Common myeloid progenitor, CD34-positive (primary cell): ENCODE measurements around the gene PTPRN2.

Experiments used
- CTCF ChIA-PET: fragments of 350-600 bp; sonication (Branson Sonifier 250); formaldehyde crosslinking; loops from one replicate; lab custom pipeline; 2021; ENCODE audit warnings: antibody characterized with exemption; lab: Charles Lee
- POLR2A ChIA-PET: fragments of 350-600 bp; sonication (Branson Sonifier 250); formaldehyde crosslinking; loops from one replicate; lab custom pipeline; 2021; ENCODE audit warnings: antibody characterized with exemption; lab: Charles Lee
- DNase-seq, 3 donors: peaks; one replicate each; pipeline versions ENCODE4 v3.0.0 to v3.0.0-alpha.2; 2013
- H3K27ac ChIP-seq, 2 experiments: 1 replicate in 1 of 2; 2 replicates in 1 of 2; pipeline ENCODE4 v1.7.0; 2013; ENCODE audit warnings: inconsistent platforms in 2 of 2, low read length in 2 of 2, mild to moderate bottlenecking in 2 of 2, low read depth in 1 of 2, moderate library complexity in 1 of 2; ENCODE audit not compliant: severe bottlenecking in 2 of 2, insufficient read depth in 1 of 2, poor library complexity in 1 of 2
- H3K27me3 ChIP-seq, 5 experiments: replicated peaks in 2 of 5; 1 replicate in 3 of 5; 2 replicates in 2 of 5; pipeline versions ENCODE4 v1.6.1 to v1.7.0; 2013; ENCODE audit warnings: low read length in 4 of 5, mild to moderate bottlenecking in 2 of 5, moderate library complexity in 2 of 5, inconsistent platforms in 1 of 5; ENCODE audit not compliant: insufficient read depth in 5 of 5, control insufficient read depth in 4 of 5
- H3K36me3 ChIP-seq, 4 experiments: 1 replicate in 2 of 4; 2 replicates in 2 of 4; pipeline versions ENCODE4 v1.6.1 to v1.7.0; 2013; ENCODE audit warnings: low read length in 3 of 4, control low read depth in 1 of 4, mild to moderate bottlenecking in 1 of 4; ENCODE audit not compliant: control insufficient read depth in 4 of 4, insufficient read depth in 4 of 4
- H3K4me1 ChIP-seq, 4 experiments: 1 replicate in 3 of 4; 2 replicates in 1 of 4; pipeline versions ENCODE4 v1.6.1 to v1.7.1; 2013; ENCODE audit warnings: low read length in 3 of 4, mild to moderate bottlenecking in 3 of 4, control low read depth in 1 of 4, inconsistent platforms in 1 of 4, moderate library complexity in 1 of 4; ENCODE audit not compliant: control insufficient read depth in 4 of 4, insufficient read depth in 4 of 4; ENCODE audit errors: control extremely low read depth in 1 of 4
- H3K4me3 ChIP-seq, 7 experiments: 1 replicate in 4 of 7; 2 replicates in 3 of 7; pipeline versions ENCODE4 v1.5.1 to v1.7.0; 2013; ENCODE audit warnings: mild to moderate bottlenecking in 7 of 7, low read length in 6 of 7, moderate library complexity in 6 of 7, inconsistent platforms in 2 of 7, low read depth in 2 of 7, control low read depth in 1 of 7; ENCODE audit not compliant: insufficient read depth in 4 of 7, control insufficient read depth in 1 of 7; ENCODE audit errors: extremely low read depth in 1 of 7
- H3K9me3 ChIP-seq, 5 experiments: 1 replicate in 4 of 5; 2 replicates in 1 of 5; pipeline versions ENCODE4 v1.6.1 to v1.7.1; 2013; ENCODE audit warnings: low read length in 4 of 5, mild to moderate bottlenecking in 2 of 5, inconsistent platforms in 1 of 5, low read depth in 1 of 5, moderate library complexity in 1 of 5; ENCODE audit not compliant: control insufficient read depth in 4 of 5, insufficient read depth in 2 of 5; ENCODE audit errors: control extremely low read depth in 1 of 5
- WGBS: methylation state at CpG from one replicate; pipeline ENCODE4 v1.1.5; 2013; ENCODE audit not compliant: insufficient coverage; 5-methylcytosine and 5-hydroxymethylcytosine counted together

The PTPRN2 gene

GRCh38 chr7:158404031-158404761, 183.4 kb downstream of the PTPRN2 start:
- POLR2A ChIA-PET, result no interaction called here
- CTCF ChIA-PET, result interaction anchor here (0.9 to 1.0 kb wide), 2 partner anchors 8 to 11 kb away, joined by 3 read pairs; no protein-coding TSS in a partner anchor
- 92% methylated on average over 20 of the region's 23 CpGs for WGBS

GRCh38 chr7:158403013-158403821, 184.4 kb downstream of the PTPRN2 start:
- Histone ChIP-seq H3K9me3 (peaks cover 0 to 6% (median 3%) of the 10 kb centered on the region in 5 experiments), H3K4me3 (no peak overlapping the region), H3K27ac (no peak overlapping the region), H3K4me1 (peaks cover 0 to 5% (median 1%) of the 10 kb centered on the region in 4 experiments), H3K36me3 (no peaks in the 10 kb centered on the region), H3K27me3 (peaks cover 0 to 4% (median 0%) of the 10 kb centered on the region in 5 experiments)
- ChIA-PET CTCF (interaction anchor here (0.9 kb wide), 1 partner anchor 14 kb away, joined by 3 read pairs; no protein-coding TSS in a partner anchor), POLR2A (no interaction called here)
- DNase-seq, result no peak
- WGBS, result 94% methylated on average over 17 of the region's 21 CpGs

More at GRCh38 chr7:158404031-158404761, 183.4 kb downstream of the PTPRN2 start:
- Histone ChIP-seq H3K9me3 (peaks cover 0 to 3% (median 0%) of the 10 kb centered on the region in 5 experiments), H3K4me1 (peaks cover 0 to 9% (median 5%) of the 10 kb centered on the region in 4 experiments), H3K4me3 (no peak overlapping the region), H3K27ac (no peak overlapping the region), H3K36me3 (no peaks in the 10 kb centered on the region), H3K27me3 (peaks cover 0 to 4% (median 0%) of the 10 kb centered on the region in 5 experiments)
- DNase-seq, result no peak

- Histone ChIP-seq H3K4me3 (no peak overlapping the region), H3K4me1 (no peaks in the 10 kb centered on the region), H3K9me3 (peaks cover 0 to 6% (median 3%) of the 10 kb centered on the region in 5 experiments), H3K27ac (no peak overlapping the region), H3K27me3 (peaks cover 0 to 4% (median 0%) of the 10 kb centered on the region in 5 experiments), H3K36me3 (no peaks in the 10 kb centered on the region)
- ChIA-PET POLR2A (no interaction called here), CTCF (no interaction called here)
- 79% methylated on average over 9 of the region's 11 CpGs for WGBS
- no peak for DNase-seq
Measured at GRCh38 chr7:158402471-158402870, 185.2 kb downstream of the PTPRN2 start.

GRCh38 chr7:158401826-158402225, 185.8 kb downstream of the PTPRN2 start:
- Histone ChIP-seq H3K27me3 (peaks cover 0 to 4% (median 2%) of the 10 kb centered on the region in 5 experiments), H3K27ac (no peak overlapping the region), H3K4me3 (no peak overlapping the region), H3K4me1 (no peaks in the 10 kb centered on the region), H3K36me3 (no peaks in the 10 kb centered on the region), H3K9me3 (peaks cover 0 to 6% (median 3%) of the 10 kb centered on the region in 5 experiments)
- WGBS, result 81% methylated on average over 8 of the region's 10 CpGs
- ChIA-PET CTCF (no interaction called here), POLR2A (interaction anchor here (1.1 kb wide), 1 partner anchor 8 kb away, joined by 3 read pairs; no protein-coding TSS in a partner anchor)
- DNase-seq, result no peak

GRCh38 chr7:158401295-158401694, 186.3 kb downstream of the PTPRN2 start:
- Histone ChIP-seq H3K27ac (no peak overlapping the region), H3K36me3 (no peaks in the 10 kb centered on the region), H3K4me1 (no peaks in the 10 kb centered on the region), H3K9me3 (peaks cover 0 to 6% (median 3%) of the 10 kb centered on the region in 5 experiments), H3K4me3 (no peak overlapping the region), H3K27me3 (peaks cover 0 to 4% (median 2%) of the 10 kb centered on the region in 5 experiments)
- DNase-seq, result no peak
- CTCF ChIA-PET, result no interaction called here
- WGBS, result 91% methylated on average over 7 of the region's 8 CpGs
- POLR2A ChIA-PET, result interaction anchor here (1.1 kb wide), 1 partner anchor 8 kb away, joined by 3 read pairs; no protein-coding TSS in a partner anchor

- Histone ChIP-seq H3K27me3 (peaks cover 0 to 4% (median 2%) of the 10 kb centered on the region in 5 experiments), H3K27ac (no peak overlapping the region), H3K36me3 (no peaks in the 10 kb centered on the region), H3K4me1 (no peaks in the 10 kb centered on the region), H3K9me3 (peaks cover 0 to 6% (median 3%) of the 10 kb centered on the region in 5 experiments), H3K4me3 (no peak overlapping the region)
- POLR2A ChIA-PET, result no interaction called here
- WGBS, result 81% methylated on average over 22 of the region's 24 CpGs
- no peak for DNase-seq
- CTCF ChIA-PET, result no interaction called here
Measured at GRCh38 chr7:158400601-158401225, 186.9 kb downstream of the PTPRN2 start.
